NCI-H1417 (cell line): ENCODE data around the gene NUBPL.

Experiments used
- DNase-seq, 3 experiments: peaks; one replicate each; lab custom pipeline; 2025; lab: John Stamatoyannopoulos, UW

The NUBPL gene, protein sequence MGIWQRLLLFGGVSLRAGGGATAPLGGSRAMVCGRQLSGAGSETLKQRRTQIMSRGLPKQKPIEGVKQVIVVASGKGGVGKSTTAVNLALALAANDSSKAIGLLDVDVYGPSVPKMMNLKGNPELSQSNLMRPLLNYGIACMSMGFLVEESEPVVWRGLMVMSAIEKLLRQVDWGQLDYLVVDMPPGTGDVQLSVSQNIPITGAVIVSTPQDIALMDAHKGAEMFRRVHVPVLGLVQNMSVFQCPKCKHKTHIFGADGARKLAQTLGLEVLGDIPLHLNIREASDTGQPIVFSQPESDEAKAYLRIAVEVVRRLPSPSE

DNA sequence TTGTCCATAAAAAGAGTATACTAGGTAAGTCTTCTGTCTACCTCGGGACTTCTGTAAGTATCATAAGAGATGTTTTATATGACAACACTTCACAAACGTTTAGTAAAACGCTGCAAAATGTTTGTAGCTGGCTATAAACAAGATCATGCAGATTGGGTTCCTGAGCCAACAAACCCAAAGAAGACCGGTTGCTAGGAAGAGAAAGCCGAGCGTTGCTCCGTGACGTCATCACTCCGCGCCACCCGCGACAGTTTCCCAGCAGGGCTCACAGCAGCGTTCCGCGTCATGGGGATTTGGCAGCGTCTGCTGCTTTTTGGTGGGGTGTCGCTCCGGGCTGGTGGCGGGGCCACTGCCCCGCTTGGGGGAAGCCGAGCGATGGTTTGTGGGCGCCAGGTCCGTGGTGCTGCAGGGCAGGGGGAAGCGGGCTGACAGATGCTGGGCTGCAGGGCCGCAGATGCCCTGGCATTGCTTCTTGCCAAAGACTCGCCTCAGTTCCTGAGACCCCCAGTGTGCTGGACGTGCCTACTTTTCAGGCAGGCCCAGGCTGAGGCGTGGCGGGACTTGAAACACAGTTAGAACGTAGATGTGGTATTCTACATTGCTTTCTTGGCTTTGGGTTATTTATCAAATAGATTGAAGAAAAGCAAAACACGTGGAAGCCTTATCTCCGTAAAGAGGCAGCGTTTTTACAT, at the start of gene NUBPL:
NUBPL (plus strand) TSS at position 250 of the 692 bp plus-strand sequence; CDS start at position 286, 36 bp downstream.
- peak; percentile 94 to 96 (median 96) for DNase-seq

DNA sequence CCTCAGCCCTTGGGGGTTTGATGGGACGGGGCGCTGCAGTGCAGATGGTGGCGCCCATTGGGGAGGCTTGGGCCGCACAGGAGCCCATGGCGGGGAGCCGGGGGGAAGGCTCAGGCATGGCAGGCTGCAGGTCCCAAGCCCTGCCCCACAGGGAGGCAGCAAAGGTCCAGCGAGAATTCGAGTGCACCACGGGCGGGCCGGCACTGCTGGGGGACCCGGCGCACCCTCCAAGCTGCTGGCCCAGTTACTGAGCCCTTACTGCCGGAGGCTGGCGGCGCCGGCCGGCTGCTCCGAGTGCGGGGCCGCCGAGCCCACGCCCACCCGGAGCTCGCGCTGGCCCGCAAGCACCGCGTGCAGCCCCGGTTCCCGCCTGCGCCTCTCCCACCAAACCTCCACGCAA, 34.1 kb upstream of the NUBPL start:
- no peak for DNase-seq

DNA sequence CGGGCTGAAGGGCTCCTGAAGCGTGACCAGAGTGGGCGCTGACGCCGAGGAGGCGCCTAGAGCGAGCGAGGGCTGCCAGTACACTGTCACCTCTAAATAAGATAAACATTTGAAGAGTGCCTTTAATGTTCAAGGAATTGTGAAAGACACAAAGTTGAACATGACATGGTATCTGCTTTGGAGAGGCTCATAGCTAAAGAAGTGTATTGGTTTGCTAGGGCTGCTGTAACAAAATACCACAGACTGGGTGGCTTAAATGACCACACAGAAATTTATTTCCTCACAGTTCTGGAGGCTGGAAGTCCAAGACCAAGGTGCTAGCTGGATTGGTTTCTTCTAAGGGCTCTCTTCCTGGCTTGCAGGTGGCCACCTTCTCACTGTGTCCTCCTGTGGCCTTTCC, 33.7 kb upstream of the NUBPL start:
- no peak for DNase-seq

DNA sequence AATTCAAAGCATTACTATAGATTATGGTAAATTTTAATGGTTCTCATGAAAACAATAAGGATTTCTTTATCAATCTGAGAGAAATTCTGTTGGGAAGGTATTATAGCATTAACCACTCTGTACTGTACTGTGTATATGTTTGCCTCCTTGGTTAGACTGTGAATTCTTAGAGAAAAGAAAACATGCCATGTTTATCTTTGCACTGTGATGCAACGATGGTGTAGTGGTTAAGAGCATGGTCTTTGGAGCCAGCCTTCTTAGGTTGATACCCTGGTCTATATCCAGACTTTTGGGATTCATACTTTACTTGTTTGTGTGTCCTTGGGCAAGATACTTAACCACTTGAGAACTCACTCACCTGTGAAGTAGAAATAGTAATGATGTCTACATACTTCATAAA, 32.2 kb upstream of the NUBPL start:
- no peak for DNase-seq

DNA sequence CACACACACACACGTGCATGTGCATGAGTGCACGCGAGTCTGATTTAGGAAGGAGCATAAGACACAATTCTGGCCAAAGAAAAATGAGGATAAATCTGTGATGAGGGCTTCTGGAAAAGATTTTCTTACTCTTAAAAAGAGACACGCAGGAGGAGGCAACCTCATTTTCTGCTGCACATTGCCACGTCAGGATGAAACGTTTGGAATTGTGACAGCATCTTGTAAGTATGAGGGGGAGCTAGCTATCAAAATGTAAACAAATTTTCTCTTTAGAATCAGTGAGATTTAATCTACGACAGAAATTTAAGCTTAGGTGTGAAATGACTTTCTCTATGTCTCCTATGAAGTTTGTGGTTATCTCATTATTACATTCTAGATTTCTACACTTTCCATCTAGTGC, 31.1 kb upstream of the NUBPL start:
- DNase-seq, result no peak

DNA sequence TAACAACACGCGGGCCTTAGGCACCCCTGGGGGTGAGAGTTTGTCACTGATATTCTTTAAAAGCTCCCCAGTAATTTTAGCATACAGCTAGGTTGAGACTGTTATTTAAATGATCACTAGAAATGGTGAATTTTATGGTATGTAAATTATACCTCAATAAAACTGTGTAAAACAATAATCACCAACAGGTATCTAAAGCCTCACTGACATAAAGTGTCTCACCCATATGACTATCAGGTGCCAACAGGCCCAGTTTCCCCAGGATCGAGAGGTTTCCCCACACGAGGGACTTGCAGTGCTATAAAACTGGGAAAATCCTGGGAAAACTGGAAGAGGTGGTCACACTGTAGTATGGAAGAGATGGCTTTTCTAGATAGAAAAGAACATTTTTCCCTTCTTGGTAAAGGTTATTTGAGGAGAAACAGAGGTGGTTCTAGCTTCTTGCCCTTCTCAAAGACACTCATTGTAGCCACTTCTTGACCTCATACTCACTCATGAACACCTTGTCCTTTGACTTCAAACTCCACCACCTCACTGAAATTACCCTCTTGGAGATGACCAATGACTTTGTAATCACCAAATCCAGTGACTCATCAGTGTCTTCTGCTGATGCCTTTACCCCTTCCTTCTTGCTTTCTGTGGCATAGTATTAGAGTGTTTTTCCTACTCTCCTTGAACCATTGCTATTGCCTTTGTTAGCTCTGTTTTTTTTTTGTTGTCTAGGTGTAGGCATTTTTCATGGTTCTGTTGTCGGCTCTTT, 24.8 kb upstream of the NUBPL start:
- DNase-seq, result no peak

DNA sequence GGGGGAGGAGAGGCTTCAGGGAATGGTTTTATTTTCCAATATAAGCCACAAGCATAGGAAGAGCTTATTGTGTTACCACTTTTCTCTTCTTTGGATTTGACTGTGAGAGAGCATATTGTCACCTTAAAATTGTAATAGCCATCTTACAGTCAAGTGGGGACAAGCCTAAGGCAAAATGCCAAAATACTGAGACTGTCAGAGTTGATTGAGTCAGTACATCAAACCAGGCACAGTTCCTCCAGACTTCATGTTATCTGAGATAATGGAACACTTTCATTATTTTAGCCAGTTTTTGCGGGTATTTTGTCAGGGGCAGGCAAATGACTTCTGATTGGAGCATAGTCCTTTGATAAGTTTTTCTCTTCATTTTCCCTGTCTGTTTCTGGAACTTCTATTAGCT, 19.5 kb upstream of the NUBPL start:
- peak in 1 of 3 experiments; percentile 13 for DNase-seq

DNA sequence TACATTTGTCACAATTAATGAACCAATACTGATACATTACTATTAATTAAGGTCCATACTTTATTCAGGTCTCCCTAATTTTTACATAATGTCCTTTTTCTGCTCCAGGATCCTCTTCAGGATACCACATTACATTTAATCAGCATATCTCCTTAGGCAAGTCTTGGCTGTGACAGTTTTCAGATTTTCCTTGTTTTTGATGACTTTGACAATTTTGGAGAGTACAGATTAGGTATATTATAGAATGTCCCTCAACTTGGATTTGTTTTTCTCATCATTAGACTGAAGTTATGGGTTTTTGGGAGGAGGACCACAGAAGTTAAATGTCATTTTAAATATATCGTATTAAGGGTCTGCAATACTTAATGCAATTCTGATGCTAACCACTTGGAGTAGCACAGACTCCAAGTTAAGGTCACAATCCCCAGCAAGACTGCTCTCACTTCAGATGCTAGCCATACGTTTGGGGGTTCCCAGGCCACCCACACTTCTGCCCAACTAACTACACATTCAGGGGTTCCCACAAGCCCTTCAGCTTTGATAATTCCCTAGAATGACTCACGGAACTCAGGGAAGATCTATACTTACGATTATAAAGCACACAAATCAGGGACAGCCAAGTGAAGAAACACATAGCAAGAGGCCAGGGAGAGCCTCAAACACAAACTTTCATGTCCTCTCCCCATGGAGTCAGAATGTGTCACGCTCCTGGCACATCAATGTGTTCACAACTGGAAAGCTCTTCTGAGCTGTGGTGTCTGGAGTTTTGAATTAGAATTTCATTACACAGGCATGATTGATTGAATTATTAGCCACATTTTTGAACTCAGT, 17.0 kb upstream of the NUBPL start:
- peak in 1 of 3 experiments; percentile 12 for DNase-seq

DNA sequence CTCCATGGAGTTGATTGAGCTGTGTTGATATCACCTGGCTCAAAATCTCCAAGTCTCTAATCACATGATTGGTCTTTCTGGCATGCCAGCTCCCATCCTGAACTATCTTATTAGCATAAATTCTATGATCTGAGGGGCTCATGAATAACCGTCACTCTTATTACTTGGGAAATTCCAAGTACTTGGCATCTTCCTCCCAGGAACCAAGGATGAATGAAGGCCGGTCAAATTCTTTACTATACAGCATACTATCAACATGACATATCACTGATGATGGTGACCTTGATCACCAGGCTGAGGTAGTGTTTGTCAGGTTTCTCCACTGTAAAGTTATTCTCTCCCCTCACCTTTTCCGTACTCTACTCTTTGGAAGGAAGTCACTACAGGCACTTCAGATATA, 16.4 kb upstream of the NUBPL start:
- no peak for DNase-seq

DNA sequence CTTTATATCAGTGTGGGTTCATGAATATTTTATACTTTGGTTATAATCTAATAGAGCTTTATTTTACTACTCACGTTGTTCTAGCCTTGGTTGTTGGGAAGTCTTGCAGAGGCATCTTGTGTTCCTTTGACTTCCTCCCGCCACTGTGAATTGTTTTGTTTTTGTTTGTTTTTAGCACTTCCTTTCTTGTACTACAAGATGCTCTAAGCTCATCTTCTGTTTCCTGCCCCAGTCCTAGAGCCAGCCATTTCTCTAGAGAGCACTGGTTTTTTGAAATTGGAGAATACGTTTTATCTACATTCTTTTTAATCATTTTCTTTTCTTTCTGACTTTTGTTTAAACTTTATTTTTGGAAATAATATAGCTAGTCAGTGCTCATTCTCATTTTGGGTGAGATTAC, 15.9 kb upstream of the NUBPL start:
- no peak for DNase-seq

DNA sequence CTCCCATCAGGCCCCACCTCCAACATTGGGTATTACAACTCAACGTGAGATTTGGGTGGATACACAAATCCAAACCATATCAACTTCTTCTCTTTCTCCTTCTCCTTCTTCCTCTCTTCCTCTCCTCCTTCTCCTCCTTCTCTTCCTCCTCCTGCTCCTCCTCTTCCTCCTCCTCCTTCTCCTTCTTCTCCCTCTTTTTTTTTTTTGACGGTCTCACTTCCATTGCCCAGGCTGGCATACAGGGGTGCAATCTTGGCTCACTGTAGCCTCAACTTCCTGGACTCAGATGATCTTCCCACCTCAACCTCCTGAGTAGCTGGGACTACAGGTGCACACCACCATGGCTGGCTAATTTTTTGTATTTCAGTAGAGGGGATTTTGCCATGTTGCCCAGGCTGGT, 11.4 kb upstream of the NUBPL start:
- DNase-seq, result no peak

DNA sequence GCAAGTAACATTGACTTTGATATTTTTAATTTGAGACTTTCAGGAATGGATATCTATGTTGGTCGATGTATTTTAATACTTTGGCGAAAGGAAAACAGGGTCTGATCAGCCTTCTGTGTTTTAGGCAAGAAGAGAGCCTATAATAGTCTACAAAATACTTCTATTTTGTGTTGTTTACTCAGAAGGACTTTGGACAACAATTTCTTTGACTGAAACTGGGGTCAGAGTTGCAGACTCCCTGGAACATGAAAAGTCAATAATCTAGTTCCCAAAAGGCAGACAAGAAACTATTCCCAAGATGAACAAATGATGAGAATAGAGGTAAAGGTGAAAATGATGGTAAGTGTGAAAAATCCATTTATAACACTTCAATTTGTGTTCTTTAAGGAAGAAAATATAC, 10.6 kb upstream of the NUBPL start:
- no peak for DNase-seq

DNA sequence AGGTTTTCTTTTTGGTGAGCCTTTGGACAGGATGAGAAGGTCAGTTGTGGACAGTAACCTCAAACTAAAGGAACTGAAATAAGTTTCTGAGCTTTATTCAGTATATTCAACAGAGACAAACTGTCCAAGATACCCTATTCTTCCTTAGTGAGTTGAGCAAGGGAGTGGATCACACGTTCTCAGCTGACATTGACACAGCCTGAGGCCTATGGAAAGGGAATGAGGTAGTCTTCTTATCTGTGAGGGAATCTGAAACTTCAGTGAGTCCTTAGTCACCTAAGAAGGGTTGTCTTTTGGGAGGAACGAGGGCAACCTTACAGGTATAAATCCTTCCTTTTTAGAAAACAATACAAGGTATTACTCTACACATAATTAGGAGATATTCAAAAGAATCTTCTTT, 5.0 kb upstream of the NUBPL start:
- DNase-seq, result no peak

DNA sequence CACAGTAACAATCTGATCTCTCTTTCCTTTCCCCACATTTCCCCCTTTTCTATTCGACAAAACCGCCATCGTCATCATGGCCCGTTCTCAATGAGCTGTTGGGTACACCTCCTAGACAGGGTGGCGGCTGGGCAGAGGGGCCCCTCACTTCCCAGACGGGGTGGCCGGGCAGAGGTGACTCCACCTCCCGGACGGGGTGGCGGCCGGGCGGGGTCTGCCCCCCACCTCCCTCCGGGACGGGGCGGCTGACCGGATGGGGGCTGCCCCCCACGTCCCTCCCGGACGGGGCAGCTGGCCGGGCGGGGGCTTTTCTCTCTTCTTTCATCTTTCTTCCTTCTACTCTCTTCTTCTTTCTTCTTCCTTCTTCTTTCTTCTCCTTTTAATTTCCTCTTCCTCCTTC, 1.3 kb upstream of the NUBPL start:
- DNase-seq, result no peak

DNA sequence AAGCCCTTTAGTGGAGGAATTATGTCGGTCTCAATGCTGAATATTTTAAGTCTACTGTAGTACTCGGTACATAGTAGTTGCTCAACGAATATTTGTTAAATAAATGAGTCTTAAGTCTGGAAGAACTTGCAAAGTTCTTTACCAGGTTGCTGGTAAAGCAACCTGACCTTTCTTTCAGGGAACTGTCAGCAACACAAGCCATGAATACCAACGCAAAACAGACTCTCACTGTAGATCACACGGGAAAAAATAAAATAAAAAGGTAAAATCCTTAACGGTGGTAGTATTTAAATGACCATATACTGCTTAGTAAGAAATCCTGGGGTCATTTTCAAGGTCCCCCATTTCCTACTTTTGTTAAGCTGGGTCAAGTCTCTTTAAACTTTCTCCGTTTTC, 447 bp upstream of the NUBPL start:
- DNase-seq, result no peak

DNA sequence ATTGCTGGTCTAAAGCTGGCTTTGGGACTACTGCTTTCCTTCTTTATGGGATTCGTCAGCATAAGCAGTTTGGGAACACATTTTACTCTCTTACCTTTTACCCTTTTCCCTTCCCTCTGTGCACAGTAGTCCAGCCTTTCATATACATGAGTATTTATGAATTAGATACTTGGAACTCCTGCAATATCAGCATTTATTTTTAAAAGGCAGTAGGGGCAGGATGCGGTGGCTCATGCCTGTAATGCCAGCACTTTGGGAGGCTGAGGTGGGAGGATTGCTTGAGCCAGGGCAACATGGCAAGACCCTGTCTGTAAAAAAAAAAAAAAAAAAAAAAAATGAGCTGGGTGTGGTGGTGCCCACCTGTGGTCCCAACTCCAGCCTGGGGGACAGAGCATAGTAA, 3.0 kb downstream of the NUBPL start:
- DNase-seq, result no peak

DNA sequence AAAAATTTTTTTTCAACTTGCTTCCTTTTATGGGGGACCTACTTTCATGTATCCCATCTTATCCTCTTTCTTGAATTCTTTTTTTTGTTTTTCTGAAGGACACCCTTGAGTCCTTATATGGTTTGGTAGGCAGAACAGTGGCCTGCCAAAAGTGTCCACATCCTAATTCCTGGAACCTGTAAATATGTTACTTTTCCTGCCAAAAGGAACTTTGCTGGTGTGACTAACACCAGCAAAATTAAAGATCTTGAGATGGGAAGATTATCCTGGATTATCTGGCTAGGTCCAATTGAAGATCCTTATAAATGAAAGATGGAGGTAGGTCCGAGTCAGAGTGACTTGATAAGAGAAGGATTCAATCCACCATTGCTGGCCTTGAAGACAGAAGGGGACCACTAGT, 5.3 kb downstream of the NUBPL start:
- DNase-seq, result no peak

DNA sequence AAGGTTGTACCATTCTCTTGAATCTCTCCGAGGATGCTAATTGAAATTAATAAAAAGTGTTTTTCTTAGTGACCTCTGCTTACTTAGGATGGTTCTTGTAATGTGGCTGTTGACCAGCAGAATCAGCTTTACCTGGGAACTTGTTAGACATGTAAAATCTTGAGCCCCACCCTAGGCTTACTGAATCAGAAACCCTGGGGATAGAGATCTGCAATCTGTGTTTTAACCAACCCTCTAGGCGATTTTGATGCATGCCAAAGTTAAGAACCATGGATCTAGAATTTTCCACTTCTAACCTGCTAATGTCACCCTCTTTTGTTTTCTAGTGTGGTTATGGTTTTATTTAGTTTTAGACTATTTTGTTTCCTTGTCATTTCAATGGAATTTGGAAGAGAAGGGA, 6.5 kb downstream of the NUBPL start:
- no peak for DNase-seq

DNA sequence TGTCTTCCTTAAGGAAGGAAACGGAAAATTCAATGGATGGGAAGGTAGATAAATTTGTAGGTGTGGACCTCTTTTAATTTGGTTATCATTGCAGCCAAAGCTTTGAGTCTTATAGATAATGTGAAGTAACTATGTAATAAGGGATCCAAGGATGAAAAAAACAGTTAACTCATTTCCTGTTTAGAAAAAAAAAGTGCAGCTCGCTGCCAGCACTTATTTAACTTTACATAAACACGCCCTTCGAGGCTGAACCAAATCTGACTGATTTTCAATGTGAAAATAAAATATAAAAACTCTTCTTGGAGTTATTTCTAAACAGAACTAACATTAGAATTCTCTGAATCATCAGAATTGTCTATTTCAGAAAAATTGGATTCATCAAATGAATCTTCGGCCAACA, 7.0 kb downstream of the NUBPL start:
- no peak for DNase-seq

DNA sequence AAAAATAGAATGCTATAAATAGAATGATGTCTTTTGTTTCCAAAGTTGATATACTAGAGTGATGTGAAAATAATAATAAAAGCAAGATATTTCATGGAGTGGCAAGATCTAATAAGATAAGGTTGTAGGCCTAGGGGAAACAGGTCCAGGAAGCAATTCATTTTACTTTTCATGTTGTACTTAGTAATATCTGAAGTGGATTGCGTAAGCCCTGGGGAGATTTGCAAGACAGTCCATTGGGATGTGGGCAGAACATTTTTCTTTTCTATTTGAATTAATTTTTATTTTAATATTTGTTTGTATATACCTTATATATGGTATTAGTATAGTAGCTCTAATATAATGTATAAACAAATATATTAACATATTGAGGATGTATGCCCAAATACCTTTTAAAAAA, 7.5 kb downstream of the NUBPL start:
- DNase-seq, result no peak

DNA sequence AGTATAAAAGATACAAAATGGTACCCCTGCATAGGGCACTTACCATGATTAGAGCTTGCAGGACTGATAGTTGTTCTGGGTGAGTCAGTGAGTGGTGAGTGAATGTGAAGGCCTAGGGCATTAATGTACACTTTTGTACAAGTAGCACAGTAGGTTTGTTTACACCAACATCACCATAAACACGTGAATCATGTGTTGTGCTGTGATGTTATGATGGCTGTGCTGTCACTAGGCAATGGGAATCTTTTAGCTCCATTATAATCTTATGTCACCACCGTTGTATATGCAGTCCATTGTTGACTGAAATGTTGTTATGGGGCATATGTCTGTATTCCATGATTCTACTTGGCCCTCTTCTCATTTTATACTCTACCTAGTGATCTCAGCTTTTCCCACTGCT, 11.8 kb downstream of the NUBPL start:
- no peak for DNase-seq

DNA sequence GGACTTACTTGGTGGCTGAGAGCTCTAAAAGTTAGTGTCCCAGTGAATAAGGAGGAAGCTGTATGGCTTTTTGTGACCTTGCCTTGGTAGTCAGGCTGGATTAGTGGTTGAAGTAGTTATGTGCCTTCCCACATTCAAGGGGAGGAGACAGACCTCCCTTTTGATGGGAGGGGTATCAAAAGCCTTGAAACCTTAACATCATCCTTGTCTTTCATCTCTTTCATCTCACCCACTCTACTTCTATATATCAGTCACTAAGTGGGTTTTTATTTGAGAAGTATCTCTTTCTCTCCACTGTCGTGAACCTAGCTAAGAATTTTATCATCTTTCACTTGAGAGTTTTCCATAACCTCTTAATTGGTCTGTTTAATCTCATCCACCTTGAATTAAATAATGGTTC, 15.7 kb downstream of the NUBPL start:
- DNase-seq, result no peak
